Astrocyte of the cerebellum (primary cell): ENCODE measurements around the gene KCNMA1.
A peak's percentile ranks its signal among the peaks of the same experiment; 100 is the strongest.

ENCODE experiments used
- DNase-seq: peaks from one replicate; pipeline ENCODE4 v3.0.0-alpha.2; 2011; ENCODE audit warnings: low read depth
- H3K4me3 ChIP-seq: 2 replicates; pipeline ENCODE4 v1.5.1; 2011; ENCODE audit warnings: mild to moderate bottlenecking, low read depth, low read length, moderate library complexity
- CTCF ChIP-seq: IDR thresholded peaks from 2 replicates; pipeline ENCODE4 v1.5.1; 2012; ENCODE audit warnings: low read length, low read depth, moderate library complexity, mild to moderate bottlenecking; ENCODE audit errors: missing control alignments
- in situ Hi-C: cut with HindIII; loops from 2 replicates; pipeline ENCODE4 v1.10.0; 2017; ENCODE audit warnings: low sequenced_read_pairs

The KCNMA1 gene

GRCh38 chr10:77636282-77636966, 1.2 kb downstream of the KCNMA1 start:
- peak; percentile 16 for TF ChIP-seq CTCF
- peak overlapping the region; percentile 59 for H3K4me3 ChIP-seq
- in situ Hi-C loops, result loop anchor here (25.0 kb wide), 1 partner anchor 474 kb away; no protein-coding TSS in a partner anchor
- no peak for DNase-seq

GRCh38 chr10:77635402-77636227, 2.0 kb downstream of the KCNMA1 start:
- DNase-seq, result no peak
- in situ Hi-C loops, result loop anchor here (25.0 kb wide), 1 partner anchor 473 kb away; no protein-coding TSS in a partner anchor
- TF ChIP-seq CTCF, result no peak
- peak overlapping the region; percentile 59 for H3K4me3 ChIP-seq

- no peak overlapping the region for H3K4me3 ChIP-seq
- no peak for TF ChIP-seq CTCF
- in situ Hi-C loops, result loop anchor here (25.0 kb wide), 1 partner anchor 473 kb away; no protein-coding TSS in a partner anchor
- DNase-seq, result no peak
Observed at GRCh38 chr10:77634939-77635338, 2.7 kb downstream of the KCNMA1 start.

- no peak for TF ChIP-seq CTCF
- DNase-seq, result no peak
- no peak overlapping the region for H3K4me3 ChIP-seq
- in situ Hi-C loops, result loop anchor here (25.0 kb wide), 1 partner anchor 471 kb away; no protein-coding TSS in a partner anchor
Observed at GRCh38 chr10:77633376-77633775, 4.2 kb downstream of the KCNMA1 start.

GRCh38 chr10:77631241-77631640, 6.4 kb downstream of the KCNMA1 start:
- TF ChIP-seq CTCF, result no peak
- H3K4me3 ChIP-seq, result no peak overlapping the region
- no peak for DNase-seq
- in situ Hi-C loops, result loop anchor here (25.0 kb wide), 1 partner anchor 469 kb away; no protein-coding TSS in a partner anchor

- in situ Hi-C loops, result loop anchor here (25.0 kb wide), 1 partner anchor 468 kb away; no protein-coding TSS in a partner anchor
- no peak for TF ChIP-seq CTCF
- no peak for DNase-seq
- H3K4me3 ChIP-seq, result no peak overlapping the region
Observed at GRCh38 chr10:77630507-77630848, 7.1 kb downstream of the KCNMA1 start.
